ENCODE results near the gene ABCC5.

- TF ChIP-seq REST (tag by site-specific recombination; IDR thresholded peaks at IDR 0.05) (no peak), ZNF639 (tag by site-specific recombination; IDR thresholded peaks at IDR 0.05) (no peak), TCF7L2 (IDR thresholded peaks at IDR 0.05; ENCODE audit: borderline replicate concordance, low read depth, low read length) (no peak)
These were observed 85.8 kb downstream of the ABCC5 start for GRCh38 chr3:183931881-183932280.
